HepG2 (cell line): ENCODE measurements around the gene SNU13. TPM values are rescaled to one million over a fixed set of nuclear protein-coding genes. Genes with fewer than 3 reads are reported as not detected.
A peak's percentile ranks its signal among the peaks of the same experiment; 100 is the strongest.
"Not testable (repeated sequence)": the region's sequence is repeated elsewhere in the genome, so short reads cannot be mapped to it uniquely, and the experiment has no call there.

Experiments used
- ATAC-seq: fragments of 200-7000 bp; cut with Tn5 transposase; 3 replicates; pipeline ENCODE4 v1.9.1; 2020; ENCODE audit warnings: mild to moderate bottlenecking, moderate library complexity
- BruUV-seq: library from RNA; stranded (reverse); fragments of 400-500 nt; replicated peaks from 2 replicates; lab custom pipeline; 2021; lab: Mats Ljungman, UMichigan
- CTCF ChIA-PET: fragments of 300-600 bp; formaldehyde crosslinking; extraction: SDS; loops from one replicate; lab custom pipeline; 2021; ENCODE audit warnings: low total read pairs, inconsistent platforms, low intra/inter-chr PET ratio; lab: Yijun Ruan, JAX
- POLR2A ChIA-PET: fragments of 350-600 bp; sonication (Branson Sonifier 250); formaldehyde crosslinking; loops from one replicate; lab custom pipeline; 2020; ENCODE audit warnings: antibody characterized with exemption, inconsistent platforms; lab: Yijun Ruan, JAX
- DNase-seq: peaks from one replicate; pipeline ENCODE4 v3.0.0-alpha.2; 2015; ENCODE audit warnings: low spot score
- FAIRE-seq: peaks from 3 replicates; lab custom pipeline; 2011; peaks lifted over from hg19 to GRCh38; lab: Jason Lieb, UNC
- H2AFZ ChIP-seq: one replicate; pipeline ENCODE4 v1.6.1; 2011; ENCODE audit warnings: low read length, inconsistent platforms
- H3K27ac ChIP-seq: fragments of 300-600 bp; 3 replicates; pipeline ENCODE4 v1.8.0; 2011; ENCODE audit warnings: mixed run types, mild to moderate bottlenecking, mixed read lengths, low read length, inconsistent platforms; ENCODE audit not compliant: insufficient read depth; ENCODE audit errors: extremely low read length
- H3K27me3 ChIP-seq, 2 experiments: fragments of 200-600 bp in 1 of 2; 2 replicates in 1 of 2; 3 replicates in 1 of 2; pipeline versions ENCODE4 v1.6.0 to v1.8.0; 2011; ENCODE audit warnings: low read length in 2 of 2, mild to moderate bottlenecking in 2 of 2, moderate library complexity in 2 of 2, inconsistent platforms in 1 of 2; ENCODE audit not compliant: insufficient read depth in 2 of 2, control insufficient read depth in 1 of 2
- H3K36me3 ChIP-seq, 2 experiments: fragments of 200-600 bp in 1 of 2; replicated peaks in 1 of 2; 2 replicates in 1 of 2; 3 replicates in 1 of 2; pipeline versions ENCODE4 v1.5.1 to v1.8.0; 2011; ENCODE audit warnings: low read length in 2 of 2, inconsistent platforms in 1 of 2; ENCODE audit not compliant: insufficient read depth in 2 of 2, control insufficient read depth in 1 of 2
- H3K4me1 ChIP-seq: 2 replicates; pipeline ENCODE4 v1.5.1; 2012; ENCODE audit warnings: low read length, inconsistent platforms; ENCODE audit not compliant: insufficient read depth
- H3K4me2 ChIP-seq: 2 replicates; pipeline ENCODE4 v1.6.0; 2011; ENCODE audit warnings: low read depth, low read length, inconsistent platforms
- H3K4me3 ChIP-seq, 3 experiments: fragments of 200-600 bp in 1 of 3; sonication (generic), shearing (Covaris generic) in 1 of 3; replicated peaks in 1 of 3; 2 replicates each; pipeline ENCODE4 v1.5.1; 2011 to 2016; ENCODE audit warnings: low read length in 3 of 3, inconsistent platforms in 2 of 3, low read depth in 2 of 3, mild to moderate bottlenecking in 2 of 3, control low read depth in 1 of 3, mixed read lengths in 1 of 3; ENCODE audit not compliant: insufficient read depth in 1 of 3
- H3K79me2 ChIP-seq: one replicate; pipeline ENCODE4 v1.6.1; 2011; ENCODE audit warnings: low read length, inconsistent platforms; ENCODE audit not compliant: insufficient read depth
- H3K9ac ChIP-seq: 2 replicates; pipeline ENCODE4 v1.6.0; 2011; ENCODE audit warnings: mild to moderate bottlenecking, low read depth, low read length, inconsistent platforms; ENCODE audit not compliant: insufficient read depth
- H3K9me3 ChIP-seq: 2 replicates; pipeline ENCODE4 v1.5.1; 2012; ENCODE audit warnings: mild to moderate bottlenecking, low read length
- H4K20me1 ChIP-seq: 2 replicates; pipeline ENCODE4 v1.6.0; 2011; ENCODE audit warnings: inconsistent platforms, mild to moderate bottlenecking, low read length, moderate library complexity; ENCODE audit not compliant: insufficient read depth
- CEBPB ChIP-seq: IDR thresholded peaks from 2 replicates; pipeline ENCODE4 v1.6.1; 2011; ENCODE audit warnings: low read depth, low read length, improper control_type of control experiment, borderline replicate concordance
- CEBPG ChIP-seq: IDR thresholded peaks from 2 replicates; pipeline ENCODE4 v1.6.1; 2016
- CREB1 ChIP-seq, 2 experiments: fragments of 450-650 bp in 1 of 2; IDR thresholded peaks; 2 replicates each; pipeline ENCODE4 v1.6.1; 2016 to 2017; ENCODE audit warnings: control low read depth in 1 of 2, mild to moderate bottlenecking in 1 of 2, missing compliant biosample characterization in 1 of 2, missing genetic modification characterization in 1 of 2
- FOSL2 ChIP-seq: sonication (generic); formaldehyde crosslinking; IDR thresholded peaks from 2 replicates; pipeline ENCODE4 v1.4.0; 2020; ENCODE audit warnings: missing genetic modification reagents
- FOXA1 ChIP-seq, 2 experiments: fragments of 450-650 bp in 1 of 2; sonication (generic) in 1 of 2; formaldehyde crosslinking in 1 of 2; IDR thresholded peaks; 2 replicates each; pipeline versions ENCODE4 v1.4.0 to v1.6.1; 2016 to 2020; ENCODE audit warnings: missing genetic modification reagents in 1 of 2
- FOXA3 ChIP-seq: IDR thresholded peaks from 2 replicates; pipeline ENCODE4 v1.6.1; 2016; ENCODE audit warnings: missing genetic modification reagents, missing compliant biosample characterization
- GATAD2A ChIP-seq: IDR thresholded peaks from 2 replicates; pipeline ENCODE4 v1.6.1; 2016
- KDM1A ChIP-seq: IDR thresholded peaks from 2 replicates; pipeline ENCODE4 v1.6.1; 2016; ENCODE audit warnings: missing compliant biosample characterization
- MAFF ChIP-seq: IDR thresholded peaks from 2 replicates; pipeline ENCODE4 v1.6.1; 2011; ENCODE audit warnings: low read depth, low read length, improper control_type of control experiment
- MAFK ChIP-seq, 2 experiments: IDR thresholded peaks in 1 of 2; conservative IDR thresholded peaks in 1 of 2; 2 replicates each; pipeline ENCODE4 v1.6.1; 2011; ENCODE audit warnings: improper control_type of control experiment in 2 of 2, low read length in 2 of 2
- SAP130 ChIP-seq: IDR thresholded peaks from 2 replicates; pipeline ENCODE4 v1.6.1; 2016; ENCODE audit warnings: low read depth
- SOX13 ChIP-seq, 3 experiments: fragments of 450-650 bp in 1 of 3; sonication (generic) in 1 of 3; formaldehyde crosslinking in 1 of 3; IDR thresholded peaks in 2 of 3; conservative IDR thresholded peaks in 1 of 3; 2 replicates each; pipeline versions ENCODE4 v1.5.0 to v1.6.1; 2016 to 2020; ENCODE audit warnings: antibody characterized with exemption in 1 of 3, mild to moderate bottlenecking in 1 of 3, missing compliant biosample characterization in 1 of 3, missing genetic modification reagents in 1 of 3, moderate library complexity in 1 of 3
- SOX5 ChIP-seq: IDR thresholded peaks from 2 replicates; pipeline ENCODE4 v1.6.1; 2016; ENCODE audit warnings: borderline replicate concordance
- WGBS: methylation state at CpG from one replicate; pipeline ENCODE4 v1.1.6; 2017; ENCODE audit warnings: low lambda C conversion rate; 5-methylcytosine and 5-hydroxymethylcytosine counted together
- in situ Hi-C: cut with HindIII; loops from 2 replicates; pipeline ENCODE4 v1.10.0; 2017; ENCODE audit warnings: low pct_unique_long_range_greater_than_20kb; ENCODE audit not compliant: extremely low pct_ligation_motif_present
- intact Hi-C: fragments of 100-400 bp; cut with micrococcal nuclease; formaldehyde crosslinking; loops from one replicate; pipeline ENCODE4 v1.10.0; 2022; ENCODE audit not compliant: unreplicated experiment
- polyA plus RNA-seq, 8 experiments: library from polyadenylated mRNA; depleted of rRNA in 3 of 8; stranded (reverse) in 7 of 8; unstranded in 1 of 8; fragments of >200 nt; fragmentation: Illumina TruSeq in 4 of 8; extraction: Trizol in 4 of 8; gene quantifications; 2 replicates each; pipeline versions ENCODE4 v1.2.1 to v1.2.3, GENCODE V29; 2011 to 2016; ENCODE audit warnings: low read depth in 4 of 8, missing spikeins in 1 of 8, mixed read lengths in 1 of 8; ENCODE audit not compliant: insufficient read depth in 1 of 8
- total RNA-seq, 5 experiments: library from RNA; depleted of rRNA; stranded (reverse); fragments of >200 nt; fragmentation: Illumina TruSeq; extraction: Trizol; gene quantifications; 2 replicates each; pipeline ENCODE4 v1.2.3, GENCODE V29; 2016; ENCODE audit warnings: low read depth in 1 of 5
- TF ChIP-seq, protein P1 (sequence below): sonication (generic); formaldehyde crosslinking; IDR thresholded peaks from 2 replicates; pipeline ENCODE4 v1.4.0; 2020; ENCODE audit warnings: missing genetic modification reagents, mild to moderate bottlenecking, borderline replicate concordance
- TF ChIP-seq, protein P2 (sequence below): IDR thresholded peaks from 2 replicates; pipeline ENCODE4 v1.6.1; 2016; ENCODE audit warnings: mild to moderate bottlenecking

SNU13 gene
- total and polyA plus RNA-seq, 2 of the 13 experiments (the other 11 are each of a cell fraction or from before 2014, with no cell fraction given), result 203 to 287 TPM

DNA sequence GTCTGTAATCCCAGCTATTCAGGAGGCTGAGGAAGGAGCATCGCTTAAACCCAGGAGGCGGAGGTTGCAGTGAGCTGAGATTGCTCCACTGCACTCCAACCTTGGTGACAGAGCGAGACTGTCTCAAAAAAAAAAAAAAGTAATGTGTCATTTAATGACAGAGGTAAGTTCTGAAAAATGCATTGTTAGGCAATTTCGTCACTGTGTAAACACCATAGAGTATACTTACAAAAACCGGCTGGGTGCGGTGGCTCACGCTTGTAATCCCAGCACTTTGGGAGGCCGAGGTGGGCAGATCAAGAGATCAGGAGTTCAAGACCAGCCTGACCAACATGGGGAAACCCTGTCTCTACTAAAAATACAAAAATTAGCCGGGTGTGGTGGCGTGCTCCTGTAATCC is 16.6 kb downstream of the SNU13 start:
- H3K4me3 ChIP-seq; H3K9ac ChIP-seq; H2AFZ ChIP-seq; H3K9me3 ChIP-seq; H4K20me1 ChIP-seq; FAIRE-seq; intact Hi-C loops; H3K79me2 ChIP-seq; BruUV-seq; H3K27me3 ChIP-seq; H3K4me2 ChIP-seq; CTCF ChIA-PET; in situ Hi-C loops; H3K27ac ChIP-seq; TF ChIP-seq SOX13, FOXA1 (IDR thresholded peaks at IDR 0.05): not testable (repeated sequence)
- TF ChIP-seq CREB1 (IDR thresholded peaks at IDR 0.05) (0 out of 2 replicates have a peak, but pooled peaks have one; percentile 27), CREB1 (CRISPR knock-in tag; IDR thresholded peaks at IDR 0.05) (0 out of 2 replicates have a peak, but pooled peaks have one; percentile 38), MAFF (0 out of 2 replicates have a peak, but pooled peaks have one; percentile 27), FOSL2 (CRISPR knock-in tag) (peak; percentile 58), SOX13 (CRISPR knock-in tag; conservative IDR thresholded peaks at IDR 0.05 in 1 of 2, IDR thresholded peaks at IDR 0.05 in 1 of 2) (peak in 1 of 2 experiments; percentile 38; a peak in 1 of 4 replicates), CEBPB (0 out of 2 replicates have a peak, but pooled peaks have one; percentile 17), MAFK (conservative IDR thresholded peaks at IDR 0.05 in 1 of 2, IDR thresholded peaks at IDR 0.05 in 1 of 2; ENCODE audit: low read length in 2 of 2) (peak; percentile 40 to 54), FOXA3 (peak; percentile 75), SAP130 (CRISPR knock-in tag) (peak; percentile 28; the same call in 1 of the 2 replicates), FOXA1 (CRISPR knock-in tag; IDR thresholded peaks at IDR 0.05) (peak; percentile 77), GATAD2A (CRISPR knock-in tag) (0 out of 2 replicates have a peak, but pooled peaks have one; percentile 31), KDM1A (peak; percentile 35; the same call in 1 of the 2 replicates), SOX5 (CRISPR knock-in tag) (peak; percentile 37; the same call in 1 of the 2 replicates), CEBPG (CRISPR knock-in tag) (peak; percentile 60)
- TF ChIP-seq, protein P1, sequence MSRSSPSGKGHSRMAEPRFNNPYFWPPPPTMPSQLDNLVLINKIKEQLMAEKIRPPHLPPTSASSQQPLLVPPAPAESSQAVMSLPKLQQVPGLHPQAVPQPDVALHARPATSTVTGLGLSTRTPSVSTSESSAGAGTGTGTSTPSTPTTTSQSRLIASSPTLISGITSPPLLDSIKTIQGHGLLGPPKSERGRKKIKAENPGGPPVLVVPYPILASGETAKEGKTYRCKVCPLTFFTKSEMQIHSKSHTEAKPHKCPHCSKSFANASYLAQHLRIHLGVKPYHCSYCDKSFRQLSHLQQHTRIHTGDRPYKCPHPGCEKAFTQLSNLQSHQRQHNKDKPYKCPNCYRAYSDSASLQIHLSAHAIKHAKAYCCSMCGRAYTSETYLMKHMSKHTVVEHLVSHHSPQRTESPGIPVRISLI (CRISPR knock-in tag), result peak; percentile 53; the same call in 1 of the 2 replicates
- TF ChIP-seq, protein P2, sequence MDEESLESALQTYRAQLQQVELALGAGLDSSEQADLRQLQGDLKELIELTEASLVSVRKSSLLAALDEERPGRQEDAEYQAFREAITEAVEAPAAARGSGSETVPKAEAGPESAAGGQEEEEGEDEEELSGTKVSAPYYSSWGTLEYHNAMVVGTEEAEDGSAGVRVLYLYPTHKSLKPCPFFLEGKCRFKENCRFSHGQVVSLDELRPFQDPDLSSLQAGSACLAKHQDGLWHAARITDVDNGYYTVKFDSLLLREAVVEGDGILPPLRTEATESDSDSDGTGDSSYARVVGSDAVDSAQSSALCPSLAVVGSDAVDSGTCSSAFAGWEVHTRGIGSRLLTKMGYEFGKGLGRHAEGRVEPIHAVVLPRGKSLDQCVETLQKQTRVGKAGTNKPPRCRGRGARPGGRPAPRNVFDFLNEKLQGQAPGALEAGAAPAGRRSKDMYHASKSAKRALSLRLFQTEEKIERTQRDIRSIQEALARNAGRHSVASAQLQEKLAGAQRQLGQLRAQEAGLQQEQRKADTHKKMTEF (CRISPR knock-in tag), result 0 out of 2 replicates have a peak, but pooled peaks have one; percentile 30
- ATAC-seq, result peak; percentile 27; the same call in 2 of the 3 replicates
- peak; percentile 78 for DNase-seq
- POLR2A ChIA-PET, result interaction anchor here (0.9 to 1.6 kb wide), 2 partner anchors 25 to 51 kb away, joined by 3 read pairs; partner anchors contain the start of genes DESI1 and XRCC6
- 67% methylated on average over 10 of the region's 10 CpGs for WGBS
- Histone ChIP-seq H3K36me3 (peaks cover 10 to 24% of the 10 kb centered on the region in 2 experiments; a peak in 4 of 5 replicates), H3K4me1 (peaks cover 28% of the 10 kb centered on the region)
